T follicular helper cell (primary cell): ENCODE results near the gene MAGEC3.

ENCODE experiments used
- DNase-seq: peaks from one replicate; pipeline ENCODE4 v3.0.0-alpha.2; 2020; ENCODE audit warnings: low read depth

The MAGEC3 gene

DNA sequence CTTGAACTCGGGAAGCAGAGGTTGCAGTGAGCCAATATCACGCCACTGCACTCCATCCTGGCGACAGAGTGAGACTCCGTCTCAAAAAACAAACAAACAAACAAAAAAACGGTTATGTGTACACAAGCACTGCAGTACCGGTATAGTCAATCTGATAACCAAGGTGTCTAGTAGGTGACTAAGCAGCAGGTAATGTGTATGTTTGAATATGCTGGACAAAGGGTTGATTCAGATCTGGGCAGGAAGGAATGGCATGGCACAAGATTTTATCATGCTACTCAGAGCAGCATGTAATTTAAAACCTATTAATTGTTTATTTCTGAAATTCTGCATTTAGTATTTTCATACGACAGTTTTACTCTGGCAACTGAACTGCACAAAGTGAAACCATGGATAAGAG is 107.3 kb downstream of the MAGEC3 start:
- DNase-seq, result no peak

- no peak for DNase-seq
Measured at GRCh38 chrX:141947350-141947749, 109.2 kb downstream of the MAGEC3 start.
